GM23338 (cell line): ENCODE data around the gene CPT1C. TPM values are rescaled to one million over a fixed set of nuclear protein-coding genes. Genes with fewer than 3 reads are reported as not detected.

Experiments used
- ATAC-seq: fragments of 200-7000 bp; cut with Tn5 transposase; 3 replicates; pipeline ENCODE4 v1.9.1; 2020
- DNase-seq: peaks from one replicate; pipeline ENCODE4 v3.0.0-alpha.2; 2015; ENCODE audit warnings: low spot score
- H2AFZ ChIP-seq: fragments of 200-600 bp; sonication (generic); 2 replicates; pipeline ENCODE4 v1.8.0; 2016; ENCODE audit warnings: antibody characterized with exemption, mild to moderate bottlenecking, moderate library complexity
- H3F3A ChIP-seq: fragments of 200-600 bp; sonication (generic); replicated peaks from 2 replicates; pipeline ENCODE4 v1.8.0; 2017; ENCODE audit warnings: antibody characterized with exemption, mixed run types, low read depth
- H3K27ac ChIP-seq: fragments of 200-600 bp; sonication (generic); 2 replicates; pipeline ENCODE4 v1.6.1; 2016; ENCODE audit warnings: low read depth
- H3K27me3 ChIP-seq: fragments of 200-600 bp; sonication (generic); 2 replicates; pipeline ENCODE4 v1.8.0; 2016; ENCODE audit warnings: mild to moderate bottlenecking, mixed run types, moderate library complexity; ENCODE audit not compliant: insufficient read depth
- H3K36me3 ChIP-seq: fragments of 200-600 bp; sonication (generic); 2 replicates; pipeline ENCODE4 v1.8.0; 2016; ENCODE audit warnings: mild to moderate bottlenecking; ENCODE audit not compliant: insufficient read depth
- H3K4me1 ChIP-seq: fragments of 200-600 bp; sonication (generic); 2 replicates; pipeline ENCODE4 v1.8.0; 2016; ENCODE audit warnings: mild to moderate bottlenecking, moderate library complexity; ENCODE audit not compliant: insufficient read depth
- H3K4me2 ChIP-seq: fragments of 200-600 bp; sonication (generic); 2 replicates; pipeline ENCODE4 v1.7.1; 2017; ENCODE audit warnings: mixed run types
- H3K4me3 ChIP-seq: fragments of 200-600 bp; sonication (generic); 2 replicates; pipeline ENCODE4 v1.6.1; 2016; ENCODE audit warnings: mixed run types
- H3K79me2 ChIP-seq: fragments of 200-600 bp; sonication (generic); replicated peaks from 2 replicates; pipeline ENCODE4 v1.8.0; 2017; ENCODE audit warnings: mild to moderate bottlenecking; ENCODE audit not compliant: insufficient read depth
- H3K9me2 ChIP-seq: fragments of 200-600 bp; sonication (generic); 2 replicates; pipeline ENCODE4 v1.8.0; 2017; ENCODE audit not compliant: insufficient read depth
- H4K20me1 ChIP-seq: fragments of 200-600 bp; sonication (generic); replicated peaks from 2 replicates; pipeline ENCODE4 v1.8.0; 2017; ENCODE audit warnings: mild to moderate bottlenecking; ENCODE audit not compliant: insufficient read depth
- H3K27ac Mint-ChIP-seq: 2 replicates; pipeline ENCODE4 v1.8.0; 2020; ENCODE audit warnings: inconsistent platforms, mild to moderate bottlenecking, moderate library complexity, mixed read lengths
- H3K27me3 Mint-ChIP-seq: 3 replicates; pipeline ENCODE4 v1.8.0; 2022; ENCODE audit warnings: low read depth, mild to moderate bottlenecking, moderate library complexity, mixed read lengths, inconsistent platforms; ENCODE audit not compliant: insufficient read depth, poor library complexity
- H3K36me3 Mint-ChIP-seq: 3 replicates; pipeline ENCODE4 v1.8.0; 2021; ENCODE audit warnings: low read depth, mild to moderate bottlenecking, inconsistent platforms, moderate library complexity, mixed read lengths
- H3K4me1 Mint-ChIP-seq: 3 replicates; pipeline ENCODE4 v1.8.0; 2020; ENCODE audit warnings: mild to moderate bottlenecking, inconsistent platforms, mixed read lengths
- H3K4me3 Mint-ChIP-seq: 3 replicates; pipeline ENCODE4 v1.8.0; 2021; ENCODE audit warnings: moderate library complexity, mild to moderate bottlenecking, inconsistent platforms, mixed read lengths
- H3K9me3 Mint-ChIP-seq: 3 replicates; pipeline ENCODE4 v1.8.0; 2020; ENCODE audit warnings: moderate library complexity, mild to moderate bottlenecking, inconsistent platforms, mixed read lengths
- CREB1 ChIP-seq: fragments of 250-450 bp; sonication (Bioruptor Pico); IDR thresholded peaks from 2 replicates; pipeline ENCODE4 v1.5.0; 2020; ENCODE audit warnings: low read depth, mild to moderate bottlenecking, moderate library complexity
- ETS1 ChIP-seq: IDR thresholded peaks from 2 replicates; pipeline ENCODE4 v1.6.1; 2016; ENCODE audit warnings: antibody characterized with exemption
- EZH2 ChIP-seq: fragments of 200-600 bp; sonication (generic); IDR thresholded peaks from one replicate; pipeline ENCODE4 v1.8.0; 2017; ENCODE audit warnings: antibody characterized with exemption, mild to moderate bottlenecking, low read depth; ENCODE audit not compliant: unreplicated experiment
- EZH2phosphoT487 ChIP-seq: fragments of 200-600 bp; sonication (generic); IDR thresholded peaks from one replicate; pipeline ENCODE4 v1.8.1; 2018; ENCODE audit warnings: antibody characterized with exemption; ENCODE audit not compliant: unreplicated experiment
- JUNB ChIP-seq: IDR thresholded peaks from one replicate; pipeline ENCODE4 v1.6.1; 2016; ENCODE audit warnings: antibody characterized with exemption; ENCODE audit not compliant: unreplicated experiment
- NANOG ChIP-seq: IDR thresholded peaks from 2 replicates; pipeline ENCODE4 v1.6.1; 2016; ENCODE audit warnings: antibody characterized with exemption, borderline replicate concordance
- POLR2AphosphoS5 ChIP-seq: IDR thresholded peaks from 2 replicates; pipeline ENCODE4 v1.6.1; 2016; ENCODE audit warnings: antibody characterized with exemption, low read depth
- REST ChIP-seq: IDR thresholded peaks from one replicate; pipeline ENCODE4 v1.6.1; 2018; ENCODE audit warnings: antibody characterized with exemption; ENCODE audit not compliant: unreplicated experiment
- STAT1 ChIP-seq: IDR thresholded peaks from one replicate; pipeline ENCODE4 v1.6.1; 2016; ENCODE audit warnings: antibody characterized with exemption; ENCODE audit not compliant: unreplicated experiment
- ZNF114 ChIP-seq: fragments of 250-450 bp; sonication (Bioruptor Pico); IDR thresholded peaks from 2 replicates; pipeline ENCODE4 v1.5.0; 2020; ENCODE audit warnings: mild to moderate bottlenecking, moderate library complexity
- ZNF331 ChIP-seq: fragments of 250-450 bp; sonication (Bioruptor Pico); IDR thresholded peaks from 2 replicates; pipeline ENCODE4 v1.5.0; 2020; ENCODE audit warnings: low read depth, mild to moderate bottlenecking, moderate library complexity
- ZNF462 ChIP-seq: fragments of 250-450 bp; sonication (Bioruptor Pico); IDR thresholded peaks from 2 replicates; pipeline ENCODE4 v1.5.0; 2020; ENCODE audit warnings: mild to moderate bottlenecking, moderate library complexity
- polyA plus RNA-seq: library from polyadenylated mRNA; unstranded; fragments of >200 nt; fragmentation: Nextera tagmentation; extraction: Ambion mirVana; gene quantifications from 2 replicates; pipeline ENCODE4 v1.2.1, GENCODE V29; 2016
- total RNA-seq: library from RNA; depleted of rRNA; stranded (reverse); fragments of >200 nt; shearing (Covaris generic); gene quantifications from 2 replicates; pipeline ENCODE4 v1.2.3, GENCODE V29; 2014
- TF ChIP-seq, protein P1 (sequence below), 2 experiments: fragments of 200-600 bp in 1 of 2; sonication (generic) in 1 of 2; conservative IDR thresholded peaks; 2 replicates each; pipeline versions ENCODE4 v1.5.1 to v1.6.1; 2016 to 2017; ENCODE audit warnings: antibody characterized with exemption in 2 of 2, low read depth in 2 of 2, mild to moderate bottlenecking in 2 of 2, moderate library complexity in 1 of 2

CPT1C gene
- total and polyA plus RNA-seq, 2 experiments from 2014 or later = 63.4 to 77.3 TPM

DNA sequence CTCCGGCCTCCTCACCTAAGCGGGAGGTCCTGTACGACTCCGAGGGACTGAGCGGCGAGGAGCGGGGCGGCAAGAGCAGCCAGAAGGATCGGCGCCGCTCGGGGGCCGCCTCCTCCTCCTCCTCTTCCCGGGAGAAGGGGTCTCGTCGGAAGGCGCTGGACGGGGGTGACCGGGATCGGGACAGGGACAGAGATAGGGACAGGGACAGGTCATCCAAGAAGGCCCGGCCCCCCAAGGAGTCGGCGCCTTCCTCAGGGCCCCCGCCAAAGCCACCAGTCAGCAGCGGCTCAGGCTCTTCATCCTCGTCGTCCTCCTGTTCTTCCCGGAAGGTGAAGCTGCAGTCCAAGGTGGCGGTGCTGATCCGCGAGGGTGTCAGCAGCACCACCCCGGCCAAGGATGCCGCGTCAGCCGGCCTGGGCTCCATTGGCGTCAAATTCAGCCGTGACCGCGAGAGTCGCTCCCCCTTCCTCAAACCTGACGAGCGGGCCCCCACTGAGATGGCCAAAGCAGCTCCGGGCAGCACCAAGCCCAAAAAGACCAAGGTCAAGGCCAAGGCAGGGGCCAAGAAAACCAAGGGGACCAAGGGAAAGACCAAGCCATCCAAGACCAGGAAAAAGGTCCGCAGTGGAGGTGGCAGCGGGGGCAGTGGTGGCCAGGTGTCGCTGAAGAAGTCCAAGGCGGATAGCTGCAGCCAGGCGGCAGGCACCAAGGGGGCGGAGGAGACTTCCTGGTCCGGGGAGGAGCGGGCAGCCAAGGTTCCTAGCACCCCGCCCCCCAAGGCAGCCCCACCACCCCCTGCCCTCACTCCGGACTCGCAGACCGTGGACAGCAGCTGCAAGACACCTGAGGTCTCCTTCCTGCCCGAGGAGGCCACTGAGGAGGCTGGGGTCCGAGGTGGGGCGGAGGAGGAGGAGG lies 38.1 kb upstream of the CPT1C start:
- Mint-ChIP-seq H3K4me3 (no peak overlapping the region), H3K36me3 (peaks cover 58% of the 10 kb centered on the region), H3K4me1 (peaks cover 8% of the 10 kb centered on the region), H3K27me3 (peaks cover 11% of the 10 kb centered on the region), H3K27ac (no peak overlapping the region), H3K9me3 (peaks cover 3% of the 10 kb centered on the region; the same call in 1 of the 3 replicates)
- DNase-seq = no peak
- Histone ChIP-seq H3K36me3 (peaks cover 13% of the 10 kb centered on the region), H3K27ac (no peak overlapping the region), H4K20me1 (no peaks in the 10 kb centered on the region; the same call in 1 of the 2 replicates), H3K27me3 (no peaks in the 10 kb centered on the region), H3K4me2 (no peak overlapping the region), H2AFZ (no peak overlapping the region), H3K4me1 (no peaks in the 10 kb centered on the region), H3K79me2 (no peaks in the 10 kb centered on the region), H3K4me3 (no peak overlapping the region), H3F3A (peaks cover 5% of the 10 kb centered on the region; the same call in 1 of the 2 replicates), H3K9me2 (no peaks in the 10 kb centered on the region)
- ATAC-seq = no peak
- TF ChIP-seq ZNF462 (CRISPR knock-in tag) (no peak), CREB1 (CRISPR knock-in tag) (no peak), STAT1 (no peak), REST (no peak), ZNF331 (no peak), ETS1 (no peak), ZNF114 (CRISPR knock-in tag) (no peak), JUNB (no peak), NANOG (no peak), EZH2 (no peak), POLR2AphosphoS5 (no peak), EZH2phosphoT487 (no peak)
- TF ChIP-seq, protein P1, sequence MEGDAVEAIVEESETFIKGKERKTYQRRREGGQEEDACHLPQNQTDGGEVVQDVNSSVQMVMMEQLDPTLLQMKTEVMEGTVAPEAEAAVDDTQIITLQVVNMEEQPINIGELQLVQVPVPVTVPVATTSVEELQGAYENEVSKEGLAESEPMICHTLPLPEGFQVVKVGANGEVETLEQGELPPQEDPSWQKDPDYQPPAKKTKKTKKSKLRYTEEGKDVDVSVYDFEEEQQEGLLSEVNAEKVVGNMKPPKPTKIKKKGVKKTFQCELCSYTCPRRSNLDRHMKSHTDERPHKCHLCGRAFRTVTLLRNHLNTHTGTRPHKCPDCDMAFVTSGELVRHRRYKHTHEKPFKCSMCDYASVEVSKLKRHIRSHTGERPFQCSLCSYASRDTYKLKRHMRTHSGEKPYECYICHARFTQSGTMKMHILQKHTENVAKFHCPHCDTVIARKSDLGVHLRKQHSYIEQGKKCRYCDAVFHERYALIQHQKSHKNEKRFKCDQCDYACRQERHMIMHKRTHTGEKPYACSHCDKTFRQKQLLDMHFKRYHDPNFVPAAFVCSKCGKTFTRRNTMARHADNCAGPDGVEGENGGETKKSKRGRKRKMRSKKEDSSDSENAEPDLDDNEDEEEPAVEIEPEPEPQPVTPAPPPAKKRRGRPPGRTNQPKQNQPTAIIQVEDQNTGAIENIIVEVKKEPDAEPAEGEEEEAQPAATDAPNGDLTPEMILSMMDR (conservative IDR thresholded peaks at IDR 0.05; ENCODE audit: low read depth in 2 of 2) = no peak
